Osteoblast (primary cell): ENCODE data around the gene ANTXR1. TPM values are rescaled to one million over a fixed set of nuclear protein-coding genes. Genes with fewer than 3 reads are reported as not detected.

Experiments
- DNase-seq: peaks from one replicate; pipeline ENCODE4 v3.0.0; 2011; ENCODE audit warnings: low spot score, mixed read lengths; ENCODE audit not compliant: insufficient read length; ENCODE audit errors: missing footprints
- H2AFZ ChIP-seq: 2 replicates; pipeline ENCODE4 v1.6.0; 2011; ENCODE audit warnings: mild to moderate bottlenecking, low read length
- H3K27ac ChIP-seq: 2 replicates; pipeline ENCODE4 v1.5.1; 2011; ENCODE audit warnings: mild to moderate bottlenecking, low read depth, low read length, moderate library complexity
- H3K27me3 ChIP-seq: 2 replicates; pipeline ENCODE4 v1.6.0; 2012; ENCODE audit warnings: mild to moderate bottlenecking, control low read depth, inconsistent platforms, low read length, moderate library complexity; ENCODE audit not compliant: insufficient read depth
- H3K36me3 ChIP-seq: 2 replicates; pipeline ENCODE4 v1.5.1; 2011; ENCODE audit warnings: mild to moderate bottlenecking, low read length, control low read depth, moderate library complexity; ENCODE audit not compliant: insufficient read depth
- H3K4me1 ChIP-seq: 2 replicates; pipeline ENCODE4 v1.5.1; 2011; ENCODE audit warnings: mild to moderate bottlenecking, low read length, control low read depth, moderate library complexity; ENCODE audit not compliant: insufficient read depth
- H3K4me2 ChIP-seq: 2 replicates; pipeline ENCODE4 v1.6.0; 2011; ENCODE audit warnings: mild to moderate bottlenecking, low read length; ENCODE audit not compliant: insufficient read depth
- H3K4me3 ChIP-seq: fragments of 200-600 bp; sonication (generic); 3 replicates; pipeline ENCODE4 v1.5.1; 2012; ENCODE audit warnings: mild to moderate bottlenecking, low read length, inconsistent platforms; ENCODE audit not compliant: insufficient read depth
- H3K79me2 ChIP-seq: 2 replicates; pipeline ENCODE4 v1.6.0; 2012; ENCODE audit warnings: mild to moderate bottlenecking, low read length, control low read depth, inconsistent platforms; ENCODE audit not compliant: insufficient read depth
- H3K9me3 ChIP-seq: 2 replicates; pipeline ENCODE4 v1.5.1; 2011; ENCODE audit warnings: low read depth, low read length, control low read depth
- H4K20me1 ChIP-seq: 2 replicates; pipeline ENCODE4 v1.6.0; 2012; ENCODE audit warnings: mild to moderate bottlenecking, low read length, control low read depth; ENCODE audit not compliant: insufficient read depth
- total RNA-seq: library from RNA; depleted of rRNA; stranded (reverse); fragments of >200 nt; gene quantifications from 2 replicates; pipeline ENCODE4 v1.2.3, GENCODE V29; 2012
- TF ChIP-seq, protein P1 (sequence below): IDR thresholded peaks from 2 replicates; pipeline ENCODE4 v1.5.1; 2011; ENCODE audit warnings: mild to moderate bottlenecking, low read depth, low read length, moderate library complexity; ENCODE audit errors: extremely low read depth

ANTXR1 gene
- total RNA-seq, 1 donor = 123 TPM

DNA sequence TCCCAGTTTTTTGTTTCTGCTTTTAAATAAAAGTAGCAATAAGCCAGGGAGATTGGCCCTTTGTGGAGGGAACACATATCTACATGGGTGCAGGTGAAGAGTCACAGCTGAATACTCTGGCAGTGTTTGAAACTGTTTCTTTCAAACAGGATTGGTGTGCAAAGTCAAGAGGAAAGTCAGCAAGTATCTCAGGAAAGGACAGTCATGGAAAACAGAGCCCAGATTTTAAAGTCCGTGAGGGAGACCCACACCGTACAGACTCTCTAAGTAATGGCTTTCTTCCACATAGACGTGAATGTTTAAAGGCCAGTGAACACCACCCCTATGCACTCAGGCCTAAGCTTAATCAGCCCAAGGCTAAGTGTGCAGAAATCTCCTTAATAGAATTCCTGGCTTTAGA, 278.7 kb downstream of the ANTXR1 start:
- peak overlapping the region; percentile 15 for H3K4me2 ChIP-seq

DNA sequence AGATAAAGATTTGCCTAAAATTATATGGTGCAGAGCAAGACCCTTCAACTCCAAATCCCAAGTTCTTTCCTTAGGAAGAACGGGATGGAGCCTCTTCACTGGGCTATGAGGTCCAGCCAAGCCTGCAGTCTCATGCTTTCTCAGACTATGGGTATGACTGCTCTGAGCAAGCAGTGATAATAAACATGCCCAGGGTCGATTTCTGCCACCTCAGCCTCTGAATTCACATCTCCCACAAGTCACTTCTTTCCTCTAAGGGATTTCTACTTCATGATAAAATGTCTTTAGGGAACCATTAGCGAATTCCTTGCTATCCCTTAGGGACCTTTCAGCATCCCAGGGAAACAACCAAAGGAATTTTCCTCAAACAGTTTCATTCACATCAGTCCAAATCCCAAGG, 279.3 kb downstream of the ANTXR1 start:
- Histone ChIP-seq H3K4me2 (peak overlapping the region; percentile 15), H3K27me3 (no peaks in the 10 kb centered on the region), H2AFZ (no peak overlapping the region), H3K4me1 (peaks cover 32% of the 10 kb centered on the region), H3K27ac (peak overlapping the region; percentile 93), H3K79me2 (no peaks in the 10 kb centered on the region), H4K20me1 (no peaks in the 10 kb centered on the region), H3K9me3 (no peaks in the 10 kb centered on the region), H3K36me3 (no peaks in the 10 kb centered on the region), H3K4me3 (no peak overlapping the region)
- no peak for DNase-seq
- TF ChIP-seq, protein P1, sequence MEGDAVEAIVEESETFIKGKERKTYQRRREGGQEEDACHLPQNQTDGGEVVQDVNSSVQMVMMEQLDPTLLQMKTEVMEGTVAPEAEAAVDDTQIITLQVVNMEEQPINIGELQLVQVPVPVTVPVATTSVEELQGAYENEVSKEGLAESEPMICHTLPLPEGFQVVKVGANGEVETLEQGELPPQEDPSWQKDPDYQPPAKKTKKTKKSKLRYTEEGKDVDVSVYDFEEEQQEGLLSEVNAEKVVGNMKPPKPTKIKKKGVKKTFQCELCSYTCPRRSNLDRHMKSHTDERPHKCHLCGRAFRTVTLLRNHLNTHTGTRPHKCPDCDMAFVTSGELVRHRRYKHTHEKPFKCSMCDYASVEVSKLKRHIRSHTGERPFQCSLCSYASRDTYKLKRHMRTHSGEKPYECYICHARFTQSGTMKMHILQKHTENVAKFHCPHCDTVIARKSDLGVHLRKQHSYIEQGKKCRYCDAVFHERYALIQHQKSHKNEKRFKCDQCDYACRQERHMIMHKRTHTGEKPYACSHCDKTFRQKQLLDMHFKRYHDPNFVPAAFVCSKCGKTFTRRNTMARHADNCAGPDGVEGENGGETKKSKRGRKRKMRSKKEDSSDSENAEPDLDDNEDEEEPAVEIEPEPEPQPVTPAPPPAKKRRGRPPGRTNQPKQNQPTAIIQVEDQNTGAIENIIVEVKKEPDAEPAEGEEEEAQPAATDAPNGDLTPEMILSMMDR = no peak

More for the DNA sequence above, 278.7 kb downstream of the ANTXR1 start:
- H4K20me1 ChIP-seq = no peaks in the 10 kb centered on the region
- H3K27ac ChIP-seq = peak overlapping the region; percentile 93
- TF ChIP-seq, protein P1 = no peak
- no peak overlapping the region for H3K4me3 ChIP-seq
- H2AFZ ChIP-seq = no peak overlapping the region
- H3K4me1 ChIP-seq = peaks cover 30% of the 10 kb centered on the region
- H3K79me2 ChIP-seq = no peaks in the 10 kb centered on the region
- H3K27me3 ChIP-seq = no peaks in the 10 kb centered on the region
- H3K36me3 ChIP-seq = no peaks in the 10 kb centered on the region
- DNase-seq = no peak
- no peaks in the 10 kb centered on the region for H3K9me3 ChIP-seq

DNA sequence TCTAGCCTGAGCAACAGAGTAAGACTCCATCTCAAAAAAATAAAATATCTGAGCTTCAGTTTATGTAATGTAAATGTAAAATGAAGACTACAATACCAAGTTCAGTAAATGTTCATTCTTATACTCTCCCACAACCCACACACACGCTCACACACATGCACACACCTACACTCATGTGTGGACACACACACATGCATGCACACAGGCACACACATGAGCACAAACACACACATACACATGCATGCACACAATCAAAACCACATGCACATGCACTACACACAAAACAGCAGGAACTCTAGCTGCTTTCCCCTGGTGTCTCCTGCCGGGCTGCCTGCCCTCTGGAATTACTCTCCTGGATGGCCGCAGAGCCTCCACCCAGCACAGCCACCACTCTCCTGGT, 283.4 kb downstream of the ANTXR1 start:
- H3K36me3 ChIP-seq = no peaks in the 10 kb centered on the region
- H3K27ac ChIP-seq = no peak overlapping the region
- no peak overlapping the region for H3K4me2 ChIP-seq
- no peak overlapping the region for H2AFZ ChIP-seq
- H3K27me3 ChIP-seq = no peaks in the 10 kb centered on the region
- DNase-seq = peak; percentile 4
- peaks cover 51% of the 10 kb centered on the region for H3K4me1 ChIP-seq
- no peak overlapping the region for H3K4me3 ChIP-seq
- H3K9me3 ChIP-seq = no peaks in the 10 kb centered on the region
- H4K20me1 ChIP-seq = no peaks in the 10 kb centered on the region
- no peaks in the 10 kb centered on the region for H3K79me2 ChIP-seq
- TF ChIP-seq, protein P1 = no peak

DNA sequence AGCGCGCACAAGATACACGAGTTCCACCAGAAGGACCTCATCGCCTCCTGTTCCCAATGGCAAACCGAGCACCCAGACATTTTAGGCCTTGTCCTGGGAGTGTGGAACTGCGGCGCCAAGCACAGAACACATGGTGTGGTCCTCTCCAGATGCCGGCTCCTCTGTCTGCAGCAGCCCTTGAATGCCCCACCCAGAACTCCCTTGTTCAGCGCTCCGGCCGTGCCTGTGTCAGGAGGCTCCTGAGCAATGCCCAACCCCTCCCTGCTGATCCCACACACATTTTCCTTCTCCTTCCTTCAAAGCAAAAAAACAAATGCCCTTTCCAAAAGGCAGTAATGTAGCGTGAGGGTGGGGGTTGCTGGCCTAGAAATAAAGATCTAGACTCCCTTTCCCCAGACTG, 284.2 kb downstream of the ANTXR1 start:
- TF ChIP-seq, protein P1 = no peak
- no peak for DNase-seq

More for the DNA sequence above, 284.2 kb downstream of the ANTXR1 start:
- Histone ChIP-seq H2AFZ (no peak overlapping the region), H3K4me2 (no peak overlapping the region), H4K20me1 (no peaks in the 10 kb centered on the region), H3K79me2 (no peaks in the 10 kb centered on the region), H3K27me3 (no peaks in the 10 kb centered on the region), H3K27ac (peak overlapping the region; percentile 97), H3K4me1 (peaks cover 43% of the 10 kb centered on the region), H3K4me3 (no peak overlapping the region), H3K36me3 (no peaks in the 10 kb centered on the region), H3K9me3 (no peaks in the 10 kb centered on the region)
